HepG2 (cell line): Measurements from ENCODE around the gene DLG5.

ENCODE experiments used
- CHD4 ChIP-seq: fragments of 200-600 bp; sonication (generic); IDR thresholded peaks from 2 replicates; pipeline ENCODE4 v1.7.0; 2017; ENCODE audit warnings: mild to moderate bottlenecking, low read length, borderline replicate concordance
- EZH2 ChIP-seq: conservative IDR thresholded peaks from 2 replicates; pipeline ENCODE4 v1.6.1; 2012; ENCODE audit warnings: mild to moderate bottlenecking, low read depth, low read length, moderate library complexity
- NFYB ChIP-seq: sonication (generic); formaldehyde crosslinking; IDR thresholded peaks from 2 replicates; pipeline ENCODE4 v1.4.0; 2020; ENCODE audit warnings: missing genetic modification reagents
- POLR2A ChIP-seq, 2 experiments: IDR thresholded peaks; 2 replicates each; pipeline ENCODE4 v1.6.1; 2011; ENCODE audit warnings: low read depth in 2 of 2, low read length in 2 of 2, mild to moderate bottlenecking in 1 of 2, moderate library complexity in 1 of 2; ENCODE audit not compliant: insufficient read depth in 1 of 2
- POLR2AphosphoS5 ChIP-seq: IDR thresholded peaks from 2 replicates; pipeline ENCODE4 v1.6.1; 2012; ENCODE audit warnings: low read depth, low read length
- SIN3A ChIP-seq: IDR thresholded peaks from 2 replicates; pipeline ENCODE4 v1.6.1; 2011; ENCODE audit warnings: low read depth, mild to moderate bottlenecking, control low read depth, low read length, borderline replicate concordance
- SP1 ChIP-seq, 2 experiments: fragments of 450-650 bp in 1 of 2; sonication (generic) in 1 of 2; formaldehyde crosslinking in 1 of 2; IDR thresholded peaks; 2 replicates each; pipeline versions ENCODE4 v1.4.0 to v1.6.1; 2016 to 2020; ENCODE audit warnings: missing genetic modification reagents in 1 of 2
- TP53 ChIP-seq: sonication (generic); formaldehyde crosslinking; conservative IDR thresholded peaks from 2 replicates; pipeline ENCODE4 v1.4.0; 2020; ENCODE audit warnings: missing genetic modification reagents
- ZNF274 ChIP-seq: sonication (generic); formaldehyde crosslinking; IDR thresholded peaks from 2 replicates; pipeline ENCODE4 v1.5.1; 2020; ENCODE audit warnings: mild to moderate bottlenecking, missing genetic modification reagents
- ZNF652 ChIP-seq: IDR thresholded peaks from 2 replicates; pipeline ENCODE4 v1.6.1; 2016; ENCODE audit warnings: low read depth, borderline replicate concordance
- ZNF766 ChIP-seq: sonication (generic); formaldehyde crosslinking; IDR thresholded peaks from 2 replicates; pipeline ENCODE4 v1.5.0; 2020; ENCODE audit warnings: missing genetic modification reagents, borderline replicate concordance
- TF ChIP-seq, protein P1 (sequence below): sonication (generic); formaldehyde crosslinking; IDR thresholded peaks from 2 replicates; pipeline ENCODE4 v1.5.0; 2020; ENCODE audit warnings: mild to moderate bottlenecking, missing genetic modification reagents, moderate library complexity
- TF ChIP-seq, protein P2 (sequence below): sonication (generic); formaldehyde crosslinking; conservative IDR thresholded peaks from 2 replicates; pipeline ENCODE4 v1.4.0; 2020; ENCODE audit warnings: missing genetic modification reagents

DNA sequence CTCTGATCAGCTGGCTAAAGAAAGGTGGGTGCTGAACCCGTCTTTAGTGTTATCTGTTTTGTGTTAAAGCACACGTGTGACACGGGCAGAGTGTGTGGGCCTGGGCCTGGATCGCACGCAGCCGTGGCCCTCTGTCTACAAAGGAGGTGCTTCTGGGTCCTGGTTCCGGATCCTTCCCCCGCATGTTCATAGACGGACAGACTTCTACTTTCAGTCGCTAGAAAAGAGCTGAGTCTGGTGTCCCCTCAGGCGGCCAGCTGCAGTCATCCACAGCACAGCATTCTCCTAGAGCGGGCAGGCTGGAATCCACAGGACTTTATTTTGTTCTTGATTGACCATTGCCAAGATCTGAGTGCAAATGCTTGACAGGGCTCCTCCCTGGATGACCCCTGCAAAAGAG is 134.4 kb downstream of the DLG5 start:
- TF ChIP-seq POLR2A (IDR thresholded peaks at IDR 0.05; ENCODE audit: insufficient read depth in 1 of 2, low read depth in 2 of 2, low read length in 2 of 2) (no peak), SIN3A (no peak), EZH2 (no peak), ZNF652 (CRISPR knock-in tag) (no peak), ZNF766 (CRISPR knock-in tag) (no peak), POLR2AphosphoS5 (no peak), NFYB (CRISPR knock-in tag) (no peak), SP1 (IDR thresholded peaks at IDR 0.05) (no peak), SP1 (CRISPR knock-in tag; IDR thresholded peaks at IDR 0.05) (no peak), ZNF274 (CRISPR knock-in tag) (no peak), TP53 (no peak), CHD4 (no peak)
- TF ChIP-seq, protein P1, sequence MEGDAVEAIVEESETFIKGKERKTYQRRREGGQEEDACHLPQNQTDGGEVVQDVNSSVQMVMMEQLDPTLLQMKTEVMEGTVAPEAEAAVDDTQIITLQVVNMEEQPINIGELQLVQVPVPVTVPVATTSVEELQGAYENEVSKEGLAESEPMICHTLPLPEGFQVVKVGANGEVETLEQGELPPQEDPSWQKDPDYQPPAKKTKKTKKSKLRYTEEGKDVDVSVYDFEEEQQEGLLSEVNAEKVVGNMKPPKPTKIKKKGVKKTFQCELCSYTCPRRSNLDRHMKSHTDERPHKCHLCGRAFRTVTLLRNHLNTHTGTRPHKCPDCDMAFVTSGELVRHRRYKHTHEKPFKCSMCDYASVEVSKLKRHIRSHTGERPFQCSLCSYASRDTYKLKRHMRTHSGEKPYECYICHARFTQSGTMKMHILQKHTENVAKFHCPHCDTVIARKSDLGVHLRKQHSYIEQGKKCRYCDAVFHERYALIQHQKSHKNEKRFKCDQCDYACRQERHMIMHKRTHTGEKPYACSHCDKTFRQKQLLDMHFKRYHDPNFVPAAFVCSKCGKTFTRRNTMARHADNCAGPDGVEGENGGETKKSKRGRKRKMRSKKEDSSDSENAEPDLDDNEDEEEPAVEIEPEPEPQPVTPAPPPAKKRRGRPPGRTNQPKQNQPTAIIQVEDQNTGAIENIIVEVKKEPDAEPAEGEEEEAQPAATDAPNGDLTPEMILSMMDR (CRISPR knock-in tag) = no peak
- TF ChIP-seq, protein P2, sequence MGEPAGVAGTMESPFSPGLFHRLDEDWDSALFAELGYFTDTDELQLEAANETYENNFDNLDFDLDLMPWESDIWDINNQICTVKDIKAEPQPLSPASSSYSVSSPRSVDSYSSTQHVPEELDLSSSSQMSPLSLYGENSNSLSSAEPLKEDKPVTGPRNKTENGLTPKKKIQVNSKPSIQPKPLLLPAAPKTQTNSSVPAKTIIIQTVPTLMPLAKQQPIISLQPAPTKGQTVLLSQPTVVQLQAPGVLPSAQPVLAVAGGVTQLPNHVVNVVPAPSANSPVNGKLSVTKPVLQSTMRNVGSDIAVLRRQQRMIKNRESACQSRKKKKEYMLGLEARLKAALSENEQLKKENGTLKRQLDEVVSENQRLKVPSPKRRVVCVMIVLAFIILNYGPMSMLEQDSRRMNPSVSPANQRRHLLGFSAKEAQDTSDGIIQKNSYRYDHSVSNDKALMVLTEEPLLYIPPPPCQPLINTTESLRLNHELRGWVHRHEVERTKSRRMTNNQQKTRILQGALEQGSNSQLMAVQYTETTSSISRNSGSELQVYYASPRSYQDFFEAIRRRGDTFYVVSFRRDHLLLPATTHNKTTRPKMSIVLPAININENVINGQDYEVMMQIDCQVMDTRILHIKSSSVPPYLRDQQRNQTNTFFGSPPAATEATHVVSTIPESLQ = no peak
